Endometrium (tissue), 2 donors: Measurements from ENCODE around the gene CARS2.
"Not testable (repeated sequence)": the region's sequence is repeated elsewhere in the genome, so short reads cannot be mapped to it uniquely, and the experiment has no call there.

ENCODE experiments used
- FAIRE-seq: peaks from 2 replicates; lab custom pipeline; 2012; peaks lifted over from hg19 to GRCh38; lab: Jason Lieb, UNC
- donor health status: control.
- donor health status: control.

Gene CARS2, protein sequence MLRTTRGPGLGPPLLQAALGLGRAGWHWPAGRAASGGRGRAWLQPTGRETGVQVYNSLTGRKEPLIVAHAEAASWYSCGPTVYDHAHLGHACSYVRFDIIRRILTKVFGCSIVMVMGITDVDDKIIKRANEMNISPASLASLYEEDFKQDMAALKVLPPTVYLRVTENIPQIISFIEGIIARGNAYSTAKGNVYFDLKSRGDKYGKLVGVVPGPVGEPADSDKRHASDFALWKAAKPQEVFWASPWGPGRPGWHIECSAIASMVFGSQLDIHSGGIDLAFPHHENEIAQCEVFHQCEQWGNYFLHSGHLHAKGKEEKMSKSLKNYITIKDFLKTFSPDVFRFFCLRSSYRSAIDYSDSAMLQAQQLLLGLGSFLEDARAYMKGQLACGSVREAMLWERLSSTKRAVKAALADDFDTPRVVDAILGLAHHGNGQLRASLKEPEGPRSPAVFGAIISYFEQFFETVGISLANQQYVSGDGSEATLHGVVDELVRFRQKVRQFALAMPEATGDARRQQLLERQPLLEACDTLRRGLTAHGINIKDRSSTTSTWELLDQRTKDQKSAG

DNA sequence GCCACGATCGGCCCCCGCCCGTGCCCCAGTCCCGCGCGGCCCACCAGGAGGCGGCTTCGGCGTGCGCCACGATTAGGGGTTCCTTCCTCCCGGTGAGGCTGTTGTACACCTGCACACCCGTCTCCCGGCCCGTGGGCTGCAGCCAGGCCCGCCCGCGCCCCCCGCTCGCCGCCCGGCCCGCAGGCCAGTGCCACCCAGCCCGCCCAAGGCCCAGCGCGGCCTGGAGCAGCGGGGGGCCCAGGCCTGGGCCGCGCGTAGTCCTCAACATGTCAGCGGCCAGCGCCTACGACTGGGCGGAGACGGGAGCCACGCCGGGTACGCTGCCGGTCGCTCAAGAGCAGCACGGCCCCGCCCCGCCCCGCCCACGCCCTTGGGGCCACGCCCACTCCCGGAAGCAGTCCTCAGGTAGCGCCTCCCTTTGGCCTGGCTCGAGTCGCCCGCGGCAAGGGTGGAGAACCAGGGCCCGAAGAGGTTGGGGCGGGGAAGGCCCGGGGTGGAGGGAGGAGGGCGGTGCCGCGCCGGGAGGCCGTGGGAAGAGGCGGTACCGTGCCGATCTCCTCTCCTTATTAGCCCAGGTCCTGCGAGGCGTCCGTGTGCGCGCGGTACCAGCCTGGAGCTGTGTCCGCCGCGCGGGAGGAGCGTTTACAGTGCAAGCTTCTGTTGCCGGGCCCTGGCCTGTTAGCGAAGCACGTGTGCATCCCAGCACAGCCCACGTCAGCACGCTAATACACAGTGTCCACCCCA, at the start of gene CARS2:
Gene CARS2, minus strand, starts transcription at position 291 of the 744 bp plus-strand sequence. Its CDS starts 23 bp downstream, at position 268.
- FAIRE-seq: no peak

GRCh38 chr13:110748271-110748670, 42.4 kb upstream of the CARS2 start:
- no peak for FAIRE-seq

GRCh38 chr13:110746438-110746837, 40.5 kb upstream of the CARS2 start:
- no peak for FAIRE-seq

GRCh38 chr13:110743687-110744086, 37.8 kb upstream of the CARS2 start:
- FAIRE-seq: no peak

GRCh38 chr13:110737555-110737954, 31.6 kb upstream of the CARS2 start:
- no peak for FAIRE-seq

- no peak for FAIRE-seq
Observed at GRCh38 chr13:110734561-110734960, 28.6 kb upstream of the CARS2 start.

DNA sequence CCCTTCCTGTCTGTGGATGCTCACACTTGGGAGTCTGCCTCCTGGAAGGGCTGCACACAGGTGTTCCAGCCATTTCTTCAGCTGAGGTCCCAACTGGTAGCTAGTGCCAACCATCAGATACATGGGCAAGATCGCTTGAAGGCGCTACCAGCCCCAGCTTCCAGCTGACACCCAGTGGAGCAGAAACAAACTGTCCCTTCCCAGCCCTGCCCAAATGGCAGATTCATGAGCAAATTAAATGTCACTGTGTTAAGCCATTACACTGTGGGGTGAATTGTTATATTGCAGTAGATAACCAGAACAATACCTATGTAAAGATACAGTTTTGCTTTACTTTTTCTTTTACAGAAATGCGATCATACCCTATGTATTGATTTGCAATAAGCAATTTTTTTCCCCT, 25.2 kb upstream of the CARS2 start:
- no peak for FAIRE-seq

- FAIRE-seq: no peak
Observed at GRCh38 chr13:110726726-110727125, 20.8 kb upstream of the CARS2 start.

DNA sequence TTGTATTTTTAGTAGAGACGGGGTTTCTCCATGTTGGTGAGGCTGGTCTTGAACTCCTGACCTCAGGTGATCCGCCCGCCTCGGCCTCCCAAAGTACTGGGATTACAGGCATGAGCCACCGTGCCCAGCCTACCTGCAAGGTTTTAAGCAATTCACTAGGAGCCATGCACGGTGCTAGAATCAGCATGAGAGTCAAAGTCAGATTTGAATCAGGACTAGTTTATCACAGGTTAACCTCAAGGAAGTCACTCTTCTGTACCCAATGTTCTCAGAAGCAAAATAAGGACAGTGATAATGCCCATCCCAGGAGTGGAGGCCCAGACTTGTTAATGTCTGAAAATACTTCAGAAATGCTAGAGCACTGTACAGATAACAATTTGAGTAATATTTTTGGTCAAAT, 20.2 kb upstream of the CARS2 start:
- not testable (repeated sequence) for FAIRE-seq

DNA sequence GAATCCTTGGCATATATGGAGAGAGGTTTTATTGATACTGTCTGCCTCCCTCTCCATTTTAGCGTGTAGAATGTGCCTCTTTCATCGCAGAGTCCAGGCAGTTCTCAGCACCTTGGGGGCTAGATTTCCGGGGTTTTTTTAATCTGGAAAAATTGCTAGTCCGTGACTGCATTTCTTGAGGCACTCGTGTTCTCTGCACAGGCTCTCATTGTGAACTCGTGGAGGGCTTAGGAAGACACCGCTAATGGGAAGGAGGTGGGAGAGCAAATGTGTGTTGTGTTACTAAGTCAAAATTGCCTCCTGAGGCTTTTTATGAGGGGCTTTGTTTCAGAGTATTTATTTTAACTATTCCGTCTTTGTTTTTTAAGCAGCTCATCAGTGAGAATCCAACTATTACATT, 17.7 kb upstream of the CARS2 start:
- FAIRE-seq: no peak

- FAIRE-seq: no peak
Observed at GRCh38 chr13:110722971-110723370, 17.1 kb upstream of the CARS2 start.

GRCh38 chr13:110719036-110719710, 13.3 kb upstream of the CARS2 start:
- FAIRE-seq: no peak

GRCh38 chr13:110716247-110716515, 10.3 kb upstream of the CARS2 start:
- no peak for FAIRE-seq

- peak; percentile 100 for FAIRE-seq
Observed at GRCh38 chr13:110715395-110716246, 9.7 kb upstream of the CARS2 start.

GRCh38 chr13:110714797-110715394, 9.0 kb upstream of the CARS2 start:
- FAIRE-seq: no peak

DNA sequence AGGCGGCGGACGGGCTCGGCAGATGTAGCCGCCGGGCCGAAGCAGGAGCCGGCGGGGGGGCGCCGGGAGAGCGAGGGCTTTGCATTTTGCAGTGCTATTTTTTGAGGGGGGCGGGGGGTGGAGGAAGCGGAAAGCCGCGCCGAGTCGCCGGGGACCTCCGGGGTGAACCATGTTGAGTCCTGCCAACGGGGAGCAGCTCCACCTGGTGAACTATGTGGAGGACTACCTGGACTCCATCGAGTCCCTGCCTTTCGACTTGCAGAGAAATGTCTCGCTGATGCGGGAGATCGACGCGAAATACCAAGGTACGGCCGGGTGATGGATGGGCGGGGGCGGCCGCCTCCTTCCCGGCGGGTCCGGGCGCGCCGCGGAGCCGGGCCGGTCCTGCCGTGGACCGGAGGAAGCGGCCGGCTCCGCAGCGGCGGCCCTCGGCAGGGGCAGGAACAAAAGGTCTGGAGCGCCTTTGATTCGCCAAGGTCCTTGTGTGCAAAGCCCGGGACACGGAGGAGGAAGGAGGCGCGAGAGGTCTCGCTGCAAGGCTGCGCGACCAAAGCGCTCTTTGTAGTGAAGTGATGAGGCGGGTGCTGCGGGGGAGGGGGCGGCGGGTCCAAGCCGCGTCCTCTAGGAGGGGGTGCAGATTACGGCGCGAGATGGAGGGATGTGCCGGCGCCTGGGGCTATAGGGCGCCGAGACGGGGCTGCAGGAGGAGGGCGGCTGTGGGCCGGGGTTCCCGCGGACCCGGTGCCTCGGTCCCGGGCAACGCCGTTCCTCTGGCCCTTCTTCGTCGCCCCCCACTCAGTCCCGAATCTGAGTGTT, 8.3 kb upstream of the CARS2 start:
- no peak for FAIRE-seq

- no peak for FAIRE-seq
Observed at GRCh38 chr13:110713642-110713952, 7.7 kb upstream of the CARS2 start, which contains the start of gene ING1. Gene ING1, plus strand, starts transcription at chr13:110713700. Its CDS starts 450 bp downstream, at chr13:110714150.

GRCh38 chr13:110712849-110713641, 7.1 kb upstream of the CARS2 start:
- FAIRE-seq: peak; percentile 95

- no peak for FAIRE-seq
Observed at GRCh38 chr13:110712081-110712848, 6.3 kb upstream of the CARS2 start.
